HG03064 (cell line): ENCODE results near the gene ZNF419.
"Not testable (repeated sequence)": the region's sequence is repeated elsewhere in the genome, so short reads cannot be mapped to it uniquely, and the experiment has no call there.

ENCODE experiments used
- ATAC-seq: cut with Tn5 transposase; IDR thresholded peaks from one replicate; pipeline ENCODE4 v1.9.1; 2021; ENCODE audit warnings: low read depth; ENCODE audit not compliant: unreplicated experiment

ZNF419 gene

GRCh38 chr19:57487477-57488298, at the start of gene ZNF419:
Gene ZNF419 (plus strand): TSS chr19:57487750. CDS start chr19:57487951, 201 bp downstream.
- peak; percentile 88 for ATAC-seq

- no peak for ATAC-seq
Observed at GRCh38 chr19:57437931-57438330, 49.6 kb upstream of the ZNF419 start.

- ATAC-seq: no peak
Observed at GRCh38 chr19:57438925-57439324, 48.6 kb upstream of the ZNF419 start.

- ATAC-seq: no peak
Observed at GRCh38 chr19:57441979-57442752, 45.4 kb upstream of the ZNF419 start.

GRCh38 chr19:57443121-57443696, 44.3 kb upstream of the ZNF419 start:
- ATAC-seq: no peak

- ATAC-seq: no peak
Observed at GRCh38 chr19:57452307-57452706, 35.2 kb upstream of the ZNF419 start.

GRCh38 chr19:57465680-57466381, 21.7 kb upstream of the ZNF419 start:
- no peak for ATAC-seq

- no peak for ATAC-seq
Observed at GRCh38 chr19:57466489-57466888, 21.1 kb upstream of the ZNF419 start.

GRCh38 chr19:57473646-57474045, 13.9 kb upstream of the ZNF419 start:
- ATAC-seq: no peak

GRCh38 chr19:57477191-57478008, 10.2 kb upstream of the ZNF419 start, which contains the start of gene ZNF772:
Gene ZNF772 (minus strand): TSS chr19:57477566. CDS start chr19:57477309, 257 bp downstream.
- ATAC-seq: peak; percentile 86

GRCh38 chr19:57488299-57488644, 722 bp downstream of the ZNF419 start:
- not testable (repeated sequence) for ATAC-seq

- ATAC-seq: not testable (repeated sequence)
Observed at GRCh38 chr19:57499332-57499679, 11.8 kb downstream of the ZNF419 start.

GRCh38 chr19:57499680-57500395, 12.3 kb downstream of the ZNF419 start, which contains the start of gene ZNF773:
Gene ZNF773 (plus strand): TSS chr19:57499938. CDS start chr19:57500081, 143 bp downstream.
- ATAC-seq: peak; percentile 97

- ATAC-seq: not testable (repeated sequence)
Observed at GRCh38 chr19:57500400-57500799, 12.8 kb downstream of the ZNF419 start.

- ATAC-seq: no peak
Observed at GRCh38 chr19:57506163-57506562, 18.6 kb downstream of the ZNF419 start.

GRCh38 chr19:57511484-57511883, 23.9 kb downstream of the ZNF419 start:
- ATAC-seq: no peak

GRCh38 chr19:57512845-57513244, 25.3 kb downstream of the ZNF419 start:
- ATAC-seq: no peak

GRCh38 chr19:57515255-57515654, 27.7 kb downstream of the ZNF419 start:
- ATAC-seq: no peak

- ATAC-seq: not testable (repeated sequence)
Observed at GRCh38 chr19:57518021-57518420, 30.5 kb downstream of the ZNF419 start.
